Stimulated activated CD4-positive, alpha-beta T cell treated with anti-CD3 and anti-CD28 coated beads, Interleukin-12 subunit alpha, Interleukin-12 subunit beta, amount 100 ng/mL, for 24 hours (primary cell): ENCODE data around the gene SYCP3.

Experiments used
- DNase-seq, 2 experiments: peaks; one replicate each; pipeline ENCODE4 v3.0.0-alpha.2; 2020; ENCODE audit warnings: low read depth in 2 of 2

SYCP3 gene

GRCh38 chr12:101738920-101739665 lies at the start of gene SYCP3:
Gene SYCP3, minus strand, starts transcription at chr12:101739462. Its CDS starts 1,527 bp downstream, at chr12:101737935.
- no peak for DNase-seq

- no peak for DNase-seq
Measured at GRCh38 chr12:101785671-101786070, 46.4 kb upstream of the SYCP3 start.

- no peak for DNase-seq
Measured at GRCh38 chr12:101784376-101784775, 45.1 kb upstream of the SYCP3 start.

- no peak for DNase-seq
Measured at GRCh38 chr12:101783838-101784237, 44.6 kb upstream of the SYCP3 start.

GRCh38 chr12:101783150-101783549 lies 43.9 kb upstream of the SYCP3 start:
- DNase-seq: no peak

GRCh38 chr12:101782273-101782731 lies 43.0 kb upstream of the SYCP3 start:
- DNase-seq: no peak

GRCh38 chr12:101781834-101782233 lies 42.6 kb upstream of the SYCP3 start:
- no peak for DNase-seq

- no peak for DNase-seq
Measured at GRCh38 chr12:101780599-101780998, 41.3 kb upstream of the SYCP3 start.

- no peak for DNase-seq
Measured at GRCh38 chr12:101779626-101780025, 40.4 kb upstream of the SYCP3 start.

- DNase-seq: no peak
Measured at GRCh38 chr12:101779200-101779599, 39.9 kb upstream of the SYCP3 start.

- DNase-seq: no peak
Measured at GRCh38 chr12:101777978-101778377, 38.7 kb upstream of the SYCP3 start.

- no peak for DNase-seq
Measured at GRCh38 chr12:101777485-101777884, 38.2 kb upstream of the SYCP3 start.

- DNase-seq: no peak
Measured at GRCh38 chr12:101775816-101776215, 36.6 kb upstream of the SYCP3 start.

GRCh38 chr12:101773650-101774162 lies 34.4 kb upstream of the SYCP3 start:
- DNase-seq: peak; percentile 24 to 52

GRCh38 chr12:101772012-101772775 lies 32.9 kb upstream of the SYCP3 start:
- no peak for DNase-seq

- DNase-seq: no peak
Measured at GRCh38 chr12:101769865-101770264, 30.6 kb upstream of the SYCP3 start.

- no peak for DNase-seq
Measured at GRCh38 chr12:101768781-101769180, 29.5 kb upstream of the SYCP3 start.

- no peak for DNase-seq
Measured at GRCh38 chr12:101767537-101767936, 28.3 kb upstream of the SYCP3 start.

GRCh38 chr12:101764051-101764792 lies 25.0 kb upstream of the SYCP3 start:
- no peak for DNase-seq

GRCh38 chr12:101763246-101763931 lies 24.1 kb upstream of the SYCP3 start:
- no peak for DNase-seq

GRCh38 chr12:101761781-101762180 lies 22.5 kb upstream of the SYCP3 start:
- DNase-seq: no peak
